Activated CD8-positive, alpha-beta memory T cell treated with anti-CD3 and anti-CD28 coated beads for 48 hours (primary cell): Measurements from ENCODE around the gene EXD2.
"Not testable (repeated sequence)": the region's sequence is repeated elsewhere in the genome, so short reads cannot be mapped to it uniquely, and the experiment has no call there.

Experiments used
- DNase-seq, 3 experiments: peaks; one replicate each; pipeline ENCODE4 v3.0.0-alpha.2; 2020; ENCODE audit warnings: low read depth in 2 of 3, low spot score in 2 of 3

Gene EXD2

GRCh38 chr14:69191340-69192111, at the start of gene EXD2:
Gene EXD2, plus strand, starts transcription at chr14:69191498. Its CDS starts 17,973 bp downstream, at chr14:69209471.
- DNase-seq = peak; percentile 37 to 52 (median 47)

- DNase-seq = no peak
These were observed 49.7 kb upstream of the EXD2 start for GRCh38 chr14:69141550-69141949.

DNA sequence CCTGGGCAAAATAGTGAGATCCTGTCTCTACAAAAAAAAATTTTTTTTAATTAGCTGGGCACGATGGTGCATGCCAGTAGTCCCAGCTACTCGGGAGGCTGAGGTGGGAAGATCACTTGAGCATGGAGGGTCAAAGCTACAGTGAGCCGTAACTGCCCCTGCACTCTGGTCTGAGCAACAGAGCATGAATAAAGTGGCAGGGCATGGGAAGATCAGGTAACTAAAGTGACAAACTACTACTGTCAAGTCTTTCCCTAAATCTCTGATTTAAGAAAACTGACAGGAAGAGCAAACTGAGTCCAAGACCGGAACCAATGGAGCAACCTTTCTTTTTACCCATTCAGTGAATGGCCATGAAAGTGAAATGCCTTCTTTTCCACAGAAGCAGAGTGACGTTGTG, 49.2 kb upstream of the EXD2 start:
- DNase-seq = no peak

DNA sequence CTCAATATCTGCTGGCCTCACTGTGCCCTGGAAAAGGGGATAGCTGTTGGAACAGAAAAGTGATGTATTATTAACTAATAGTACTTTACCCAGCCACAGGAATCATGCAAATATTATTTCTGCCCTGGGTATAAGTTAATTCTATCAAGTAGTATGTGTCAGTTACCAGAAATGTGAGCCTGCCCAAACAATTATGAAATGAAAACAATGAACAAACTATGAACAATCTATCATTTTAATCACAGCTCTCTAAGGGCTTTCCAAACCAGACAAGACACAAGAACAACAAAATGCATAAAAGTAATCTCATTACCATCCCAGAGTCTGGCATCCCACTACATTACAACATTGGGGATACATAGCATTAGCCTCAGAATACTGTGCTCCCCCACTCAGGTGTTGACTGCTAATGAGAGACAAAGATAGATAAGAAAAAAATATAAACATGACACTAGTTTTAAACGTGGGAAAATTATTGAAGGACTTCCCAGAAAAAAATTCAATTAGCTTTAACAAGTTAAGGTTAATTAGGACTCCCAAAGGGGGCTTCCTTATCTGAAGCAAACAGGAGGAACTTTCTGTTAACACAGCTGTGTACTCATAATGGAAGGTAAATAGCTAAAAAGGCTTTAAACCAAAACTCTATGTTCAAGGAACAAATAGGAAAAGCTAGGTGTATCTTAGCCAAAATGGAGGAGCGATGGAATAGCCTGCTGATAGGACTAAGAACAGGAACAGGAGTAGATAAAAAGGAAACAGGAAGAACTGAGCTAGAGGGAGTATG, 41.6 kb upstream of the EXD2 start:
- no peak for DNase-seq

DNA sequence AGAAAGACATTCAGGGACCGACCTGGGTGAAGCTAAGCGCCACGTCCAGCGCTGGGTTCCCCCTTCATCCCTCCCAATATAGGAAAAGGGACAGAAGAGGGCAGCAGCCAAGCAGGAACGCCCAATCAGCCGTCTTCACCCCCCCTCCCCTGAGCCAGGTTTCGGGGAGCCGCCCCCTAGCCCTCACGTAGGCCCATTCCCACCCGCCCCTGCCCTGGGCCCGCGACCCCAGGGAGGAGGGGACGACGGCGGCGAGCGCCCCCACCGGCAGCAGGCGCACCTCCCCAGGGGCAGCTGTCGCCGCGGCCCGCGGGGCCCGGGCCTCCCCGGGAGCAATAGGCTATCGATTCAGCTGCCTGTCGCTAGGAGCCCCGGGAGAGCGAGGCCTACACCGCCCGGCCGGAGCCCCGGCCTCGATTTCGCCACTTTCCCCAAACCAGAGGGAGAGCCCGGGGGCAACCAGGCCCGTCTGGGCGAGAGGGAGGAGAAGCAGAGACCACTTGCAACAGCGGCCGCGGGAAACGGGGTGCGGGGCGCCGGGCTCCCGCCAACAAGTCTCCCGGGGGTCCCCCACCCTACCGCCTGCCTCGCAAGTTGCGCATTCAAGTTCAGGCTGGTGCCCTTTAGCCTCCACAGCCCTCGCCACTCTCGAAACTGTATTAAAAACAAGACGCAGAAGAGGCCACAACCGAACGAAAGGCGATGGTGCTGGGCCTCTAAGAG, 39.7 kb upstream of the EXD2 start:
- peak; percentile 63 to 66 (median 64) for DNase-seq

- DNase-seq = peak in 1 of 3 experiments; percentile 12
These were observed 39.0 kb upstream of the EXD2 start for GRCh38 chr14:69152181-69152901.

DNA sequence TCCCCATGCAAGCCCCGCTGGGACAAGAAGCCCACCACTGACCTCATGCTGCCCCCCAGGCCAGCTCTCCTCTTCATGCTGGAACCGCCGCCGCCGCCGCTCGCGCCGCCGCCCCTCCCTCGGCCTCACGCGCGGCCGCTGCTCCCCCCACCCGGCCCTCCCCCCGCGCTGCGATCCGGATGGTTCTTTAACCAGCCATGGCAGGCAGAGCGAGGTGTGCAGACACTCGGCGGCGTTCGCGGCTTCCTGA, 38.5 kb upstream of the EXD2 start, which contains the start of gene DCAF5:
Gene DCAF5 (minus strand): TSS at position 218 of the 250 bp plus-strand sequence. CDS start 141 bp downstream, at position 77.
- peak in 2 of 3 experiments; percentile 51 to 73 for DNase-seq

DNA sequence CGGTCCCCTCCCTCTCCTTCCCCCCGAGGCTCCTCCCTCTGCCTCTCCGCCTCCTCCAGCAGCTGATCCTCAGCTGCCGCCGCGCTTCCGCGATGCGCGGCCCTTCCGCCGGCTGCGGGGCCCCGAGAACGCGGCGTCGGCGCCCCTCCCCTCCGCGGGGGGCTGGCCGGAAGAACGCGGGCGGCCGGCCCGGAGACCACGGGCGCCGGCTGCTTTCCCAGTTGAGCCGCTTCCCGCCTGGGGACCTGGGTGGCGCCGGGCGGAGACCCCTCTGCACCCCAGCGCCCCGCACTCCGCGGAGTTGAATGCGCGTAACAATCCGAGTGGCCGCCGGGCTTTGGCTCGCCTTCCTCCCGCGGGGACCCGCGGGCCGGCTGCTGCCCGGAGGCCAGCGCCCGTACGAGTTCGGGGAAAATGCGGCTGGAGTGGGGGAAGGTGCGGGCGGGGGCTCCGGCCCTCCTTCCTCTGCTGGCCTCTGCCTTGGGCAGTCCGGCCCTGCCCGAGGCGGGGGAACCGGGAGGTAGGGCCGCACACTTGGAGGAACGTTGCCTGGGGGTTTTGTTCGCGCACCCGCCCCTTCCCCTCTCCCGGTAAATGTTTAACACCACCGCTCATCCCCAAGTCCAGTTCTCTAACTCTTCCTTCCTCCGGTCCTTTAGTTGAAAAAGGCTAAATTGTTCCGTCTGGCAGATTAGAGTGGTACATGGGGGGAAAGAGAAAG, 38.0 kb upstream of the EXD2 start:
- DNase-seq = peak in 1 of 3 experiments; percentile 75

DNA sequence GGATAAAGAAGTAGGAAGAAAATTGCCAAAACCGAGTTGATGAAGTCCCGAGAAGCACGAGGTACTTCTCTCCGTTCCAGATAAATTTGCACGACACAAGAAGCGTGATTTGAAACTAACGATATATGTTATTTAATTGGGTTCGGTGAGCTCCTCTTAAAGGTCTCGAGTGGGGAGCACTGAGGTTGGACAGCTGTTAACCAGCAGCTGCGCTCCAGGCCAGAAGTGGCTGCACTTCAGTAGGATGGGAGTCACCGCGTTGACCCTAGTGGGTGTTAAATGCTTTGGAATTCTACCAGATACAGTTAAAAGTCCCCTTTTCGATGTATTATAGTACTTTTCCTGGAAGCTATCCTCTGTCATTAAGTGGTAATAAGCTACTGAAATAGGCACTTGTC, 37.4 kb upstream of the EXD2 start:
- DNase-seq = no peak

DNA sequence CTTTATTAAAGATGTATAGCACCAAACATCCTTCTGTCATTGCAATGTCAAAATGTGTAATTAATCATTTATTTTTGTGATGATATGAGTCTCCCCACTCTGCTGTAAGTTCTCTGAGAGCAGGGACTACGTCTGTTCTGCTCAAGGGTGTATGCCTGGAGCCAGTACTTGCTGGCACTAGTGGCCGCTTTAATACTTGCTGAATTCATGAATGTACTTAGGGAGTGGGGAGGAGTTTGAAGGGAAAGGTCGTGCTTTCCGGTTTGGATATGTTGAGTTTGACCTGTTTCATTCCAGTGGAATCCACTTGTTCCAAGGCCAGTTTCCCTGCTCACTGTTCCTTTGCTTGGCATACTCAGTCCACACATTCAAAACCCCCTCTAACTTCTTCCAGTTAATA, 36.5 kb upstream of the EXD2 start:
- DNase-seq = no peak

DNA sequence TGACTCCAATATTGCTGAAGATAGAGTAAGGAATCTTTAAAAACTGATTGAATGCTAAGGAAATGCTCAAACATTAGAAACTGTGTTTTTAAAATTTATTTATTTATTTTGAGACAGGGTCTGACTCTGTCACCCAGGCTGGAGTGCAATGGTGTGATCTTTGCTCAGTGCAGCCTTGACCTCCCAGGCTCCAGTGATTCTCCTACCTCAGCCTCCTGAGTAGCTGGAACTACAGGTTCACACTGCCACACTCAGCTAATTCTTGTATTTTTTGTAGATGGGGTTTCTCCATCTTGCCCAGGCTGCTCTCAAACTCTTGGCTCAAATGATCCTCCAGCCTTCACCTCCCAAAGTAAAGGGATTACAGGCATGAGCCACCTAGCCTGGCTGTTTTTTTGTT, 35.1 kb upstream of the EXD2 start:
- no peak for DNase-seq

DNA sequence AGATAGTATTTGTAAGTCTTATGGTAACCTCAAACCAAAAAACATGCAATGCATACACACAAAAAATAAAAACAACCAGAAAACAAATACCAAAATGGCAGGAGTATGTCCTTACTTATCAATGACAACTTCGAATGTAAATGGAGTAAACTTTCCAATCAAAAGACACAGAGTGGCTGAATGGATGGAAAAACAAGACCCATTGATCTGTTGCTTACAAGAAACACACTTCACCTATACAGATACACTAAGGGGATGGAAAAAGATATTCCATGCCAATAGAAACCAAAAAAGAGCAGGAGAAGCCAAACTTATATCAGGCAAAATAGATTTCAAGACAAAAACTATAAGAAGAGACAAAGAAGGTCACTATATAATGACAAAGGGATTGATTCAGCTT, 29.7 kb upstream of the EXD2 start:
- DNase-seq = no peak

- DNase-seq = not testable (repeated sequence)
These were observed 25.5 kb upstream of the EXD2 start for GRCh38 chr14:69165787-69166186.

- DNase-seq = no peak
These were observed 20.5 kb upstream of the EXD2 start for GRCh38 chr14:69170839-69171238.

DNA sequence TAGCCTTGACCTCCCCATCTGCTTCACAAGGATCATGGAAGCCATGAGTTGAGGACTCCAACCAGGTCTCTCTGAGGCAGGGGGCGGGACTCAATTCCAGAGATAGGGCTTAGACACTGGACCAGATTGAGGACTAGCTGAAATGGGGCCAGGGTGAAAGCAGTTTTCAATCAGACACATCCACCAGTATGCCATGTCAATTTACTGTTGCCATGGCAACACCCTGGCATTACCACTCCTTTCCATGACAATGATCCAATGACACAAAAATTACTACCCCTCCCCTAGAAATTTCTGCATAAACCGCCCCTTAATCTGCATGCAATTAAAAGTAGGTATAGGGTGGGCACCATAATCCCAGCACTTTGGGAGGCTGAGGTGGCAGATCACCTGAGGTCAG, 19.7 kb upstream of the EXD2 start:
- DNase-seq = no peak

DNA sequence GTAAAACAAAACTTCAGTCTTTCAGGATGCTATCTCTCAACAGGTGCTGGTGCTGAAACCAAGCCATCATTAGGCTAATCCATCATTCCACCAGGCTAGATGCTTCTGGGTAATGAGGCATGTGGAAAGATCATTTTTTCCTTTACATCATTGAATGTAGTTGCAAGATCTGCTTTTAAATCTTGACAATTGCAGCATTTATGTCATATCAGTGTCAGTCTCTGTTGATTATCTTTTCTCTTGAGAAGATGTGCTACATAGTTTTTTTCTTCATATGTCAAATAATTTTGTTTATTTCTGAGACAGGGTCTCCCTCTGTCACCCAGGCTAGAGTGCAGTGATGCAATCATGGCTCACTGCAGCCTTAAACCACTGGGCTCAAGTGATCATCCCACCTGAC, 16.2 kb upstream of the EXD2 start:
- no peak for DNase-seq

DNA sequence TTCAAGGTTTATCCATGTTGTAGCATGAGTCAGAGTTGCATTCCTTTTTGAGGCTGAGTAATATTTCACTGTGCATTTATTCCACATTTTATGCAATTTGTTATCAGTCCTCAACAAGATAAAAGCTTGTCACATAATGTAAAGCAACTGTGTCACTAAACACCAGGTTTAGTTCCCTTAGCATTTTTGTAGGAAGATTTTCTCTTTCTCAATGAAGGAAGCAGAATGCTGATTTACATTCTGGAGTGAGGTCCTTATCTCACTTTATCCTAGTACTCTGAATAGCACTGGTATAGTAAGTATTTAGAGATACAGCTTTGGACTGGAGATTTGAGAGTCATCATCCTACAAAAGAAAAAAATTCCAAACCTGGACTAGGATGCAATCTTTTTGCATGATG, 9.8 kb upstream of the EXD2 start:
- DNase-seq = no peak

GRCh38 chr14:69182580-69182979, 8.7 kb upstream of the EXD2 start:
- not testable (repeated sequence) for DNase-seq

DNA sequence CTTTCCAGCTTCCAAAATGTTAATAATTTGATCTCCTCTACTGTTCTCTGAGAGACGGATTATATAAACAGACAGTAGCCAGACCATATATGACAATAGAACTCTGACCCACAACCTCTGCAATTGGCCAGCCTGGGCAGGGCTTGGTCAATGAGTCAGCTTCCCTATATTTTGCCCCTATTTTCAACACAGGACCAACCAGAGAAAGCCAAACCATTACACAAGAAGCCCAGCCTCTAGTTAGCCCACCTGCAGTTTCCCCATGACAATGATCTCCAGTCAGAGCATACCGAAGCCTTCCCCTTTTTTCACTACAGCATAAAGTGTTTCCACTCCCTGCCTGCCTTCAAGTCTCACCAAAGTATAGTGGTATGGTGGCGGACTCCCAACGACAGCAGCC, 7.6 kb upstream of the EXD2 start:
- no peak for DNase-seq

DNA sequence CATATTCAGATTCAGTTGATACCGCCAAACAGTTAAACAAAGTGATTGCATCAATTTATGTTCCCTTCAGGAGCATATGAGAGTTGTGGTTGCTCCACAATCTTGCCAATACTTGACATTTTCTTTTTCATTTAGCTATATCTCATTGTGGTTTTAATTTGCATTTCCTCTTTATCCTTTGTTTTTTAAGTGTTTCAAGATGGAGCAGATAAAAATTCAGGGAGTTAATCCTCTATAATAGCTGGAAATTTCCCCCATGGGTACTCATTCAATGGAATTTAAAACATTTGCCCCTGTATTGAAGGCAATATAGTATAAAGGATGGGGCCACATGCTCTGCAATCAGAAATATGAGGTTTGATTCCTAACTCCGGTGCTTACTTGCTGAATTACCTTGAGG, 1.1 kb upstream of the EXD2 start:
- no peak for DNase-seq

DNA sequence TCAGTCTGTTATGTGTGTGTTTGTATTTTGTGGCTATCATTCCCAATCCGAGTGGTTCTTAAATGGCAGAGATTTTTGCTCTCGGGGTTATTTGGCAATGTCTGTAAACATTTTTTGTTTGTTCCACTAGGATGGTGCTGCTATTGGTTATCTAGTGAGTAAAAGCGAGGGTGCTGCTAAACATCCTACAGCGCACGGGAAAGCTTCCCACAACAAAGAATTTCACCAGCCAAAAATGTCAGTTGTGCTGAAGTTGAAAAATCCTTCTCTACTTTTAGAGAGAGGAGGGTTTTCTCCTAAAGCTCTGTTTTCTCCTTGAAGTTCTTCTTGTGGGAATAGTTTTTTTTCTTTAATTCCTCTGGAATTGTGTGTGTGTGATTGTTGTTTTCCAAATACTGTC, 2.4 kb downstream of the EXD2 start:
- no peak for DNase-seq
